BJ (cell line): ENCODE measurements around the gene NCOR2. TPM values are rescaled to one million over a fixed set of nuclear protein-coding genes. Genes with fewer than 3 reads are reported as not detected.

Experiments
- CTCF ChIA-PET: fragments of 350-600 bp; formaldehyde crosslinking; extraction: SDS; loops from one replicate; lab custom pipeline; 2021; ENCODE audit warnings: antibody characterized with exemption, inconsistent platforms; lab: Yijun Ruan, JAX
- POLR2A ChIA-PET: fragments of 300-600 bp; sonication (Branson Sonifier 250); formaldehyde crosslinking; extraction: SDS; loops from one replicate; lab custom pipeline; 2021; ENCODE audit warnings: antibody characterized with exemption; lab: Charles Lee
- DNase-seq: peaks from one replicate; pipeline ENCODE4 v3.0.0-alpha.2; 2011; ENCODE audit warnings: low read depth
- H3K27me3 ChIP-seq: 2 replicates; pipeline ENCODE4 v1.6.0; 2011; ENCODE audit warnings: low read length; ENCODE audit not compliant: control insufficient read depth, insufficient read depth
- H3K36me3 ChIP-seq: 2 replicates; pipeline ENCODE4 v1.5.1; 2011; ENCODE audit warnings: low read length; ENCODE audit not compliant: control insufficient read depth, insufficient read depth
- H3K4me3 ChIP-seq: 2 replicates; pipeline ENCODE4 v1.5.1; 2011; ENCODE audit warnings: low read depth, mild to moderate bottlenecking, control low read depth, low read length
- CTCF ChIP-seq: IDR thresholded peaks from 2 replicates; pipeline ENCODE4 v1.5.1; 2011; ENCODE audit warnings: low read depth, mild to moderate bottlenecking, control low read depth, inconsistent platforms, low read length, moderate library complexity; ENCODE audit not compliant: insufficient read depth
- polyA plus RNA-seq: library from polyadenylated mRNA; depleted of rRNA; stranded (reverse); fragments of >200 nt; gene quantifications from 2 replicates; pipeline ENCODE4 v1.2.3, GENCODE V29; 2011

NCOR2 gene
- polyA plus RNA-seq, 1 experiment, result 8.3 TPM

DNA sequence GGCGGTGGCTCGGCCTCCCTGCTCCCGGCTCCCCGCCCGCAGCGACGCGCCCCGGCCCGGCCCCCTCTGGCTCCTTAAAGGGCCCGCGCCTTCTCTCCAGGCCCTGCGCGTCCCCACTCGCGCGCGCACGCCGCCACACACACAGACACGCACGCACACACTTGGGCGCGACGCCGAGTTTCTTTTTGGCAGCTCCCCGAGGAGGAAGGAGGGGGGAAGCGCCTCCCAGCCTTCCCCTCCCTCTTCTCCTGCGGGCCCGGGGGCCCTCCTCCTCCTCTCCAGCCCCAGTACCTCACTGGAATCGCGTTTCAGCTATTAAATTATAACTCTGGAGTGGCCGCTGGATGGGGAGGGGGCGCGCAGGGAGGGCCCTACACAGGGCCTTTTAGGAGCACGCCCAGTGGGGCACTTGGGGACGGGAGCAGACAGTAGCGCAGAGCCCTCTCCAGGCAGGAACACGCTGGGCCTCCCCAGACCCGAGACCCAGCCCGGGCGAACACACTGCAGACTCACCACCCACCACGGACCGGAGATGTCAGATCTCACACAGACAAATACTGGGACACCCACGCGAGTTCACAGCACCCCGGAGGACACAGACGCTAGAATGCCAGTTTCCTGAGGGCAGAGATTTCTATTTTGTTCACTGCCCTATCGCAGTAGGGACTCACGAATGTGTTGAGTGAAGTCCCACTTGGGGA lies 411 bp upstream of the NCOR2 start:
- DNase-seq, result peak; percentile 67
- Histone ChIP-seq H3K36me3 (no peaks in the 10 kb centered on the region), H3K4me3 (peak overlapping the region; percentile 21), H3K27me3 (no peaks in the 10 kb centered on the region; the same call in 1 of the 2 replicates)
- ChIA-PET POLR2A (interaction anchor here (0.5 to 0.7 kb wide), 2 partner anchors 142 to 178 kb away, joined by 3 to 7 read pairs; no protein-coding TSS in a partner anchor), CTCF (interaction anchor here (0.6 to 1.8 kb wide), 9 partner anchors 44 to 204 kb away, joined by 3 to 8 read pairs (median 4); no protein-coding TSS in a partner anchor)
- no peak for TF ChIP-seq CTCF

DNA sequence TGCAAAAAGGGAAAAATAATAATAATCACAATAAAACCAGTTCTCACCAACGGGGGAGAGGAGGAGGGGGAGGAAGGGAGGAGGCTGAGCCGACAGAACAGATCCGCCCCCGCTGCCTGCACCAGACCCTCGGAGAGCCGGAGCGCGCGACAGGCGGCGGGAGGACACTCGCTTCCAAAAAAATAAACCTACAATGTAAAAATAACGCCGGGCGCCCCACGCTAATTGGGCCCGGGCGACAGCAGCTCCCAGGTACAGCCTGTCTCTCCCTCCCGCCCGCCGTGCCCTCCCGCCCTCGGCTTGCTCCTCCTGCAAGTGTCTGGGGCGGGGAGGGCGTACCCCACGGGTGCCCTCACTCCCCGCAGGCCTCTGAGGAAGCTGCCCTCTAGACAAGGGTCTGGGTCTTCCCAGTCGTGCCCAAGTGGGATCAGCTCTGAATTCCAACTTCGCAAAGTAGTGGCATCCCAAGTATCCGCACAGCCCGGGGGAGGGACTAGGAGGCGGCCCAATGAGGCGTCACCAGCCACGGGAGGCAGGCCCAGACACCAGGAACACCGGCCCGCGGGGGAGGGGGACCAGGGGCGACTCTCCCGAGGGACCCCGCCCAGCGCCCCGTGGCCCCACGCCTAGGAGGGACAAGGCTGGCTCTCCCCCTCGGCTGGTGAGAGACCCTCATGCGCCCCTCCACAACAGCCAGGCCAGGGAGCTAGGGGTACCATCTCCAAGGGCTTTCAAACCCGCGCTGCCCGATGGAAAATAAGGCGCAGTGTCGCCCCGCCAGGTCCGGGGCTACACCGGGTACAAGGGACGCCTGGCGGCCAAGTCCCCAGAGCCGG lies 1.0 kb downstream of the NCOR2 start:
- TF ChIP-seq CTCF, result no peak
- Histone ChIP-seq H3K36me3 (no peaks in the 10 kb centered on the region), H3K4me3 (peak overlapping the region; percentile 74), H3K27me3 (no peaks in the 10 kb centered on the region; the same call in 1 of the 2 replicates)
- CTCF ChIA-PET, result interaction anchor here (1.0 to 3.2 kb wide), 7 partner anchors 47 to 205 kb away, joined by 3 to 20 read pairs (median 3); no protein-coding TSS in a partner anchor
- POLR2A ChIA-PET, result interaction anchor here (0.6 to 0.7 kb wide), 2 partner anchors 43 to 122 kb away, joined by 3 to 10 read pairs; no protein-coding TSS in a partner anchor
- no peak for DNase-seq

DNA sequence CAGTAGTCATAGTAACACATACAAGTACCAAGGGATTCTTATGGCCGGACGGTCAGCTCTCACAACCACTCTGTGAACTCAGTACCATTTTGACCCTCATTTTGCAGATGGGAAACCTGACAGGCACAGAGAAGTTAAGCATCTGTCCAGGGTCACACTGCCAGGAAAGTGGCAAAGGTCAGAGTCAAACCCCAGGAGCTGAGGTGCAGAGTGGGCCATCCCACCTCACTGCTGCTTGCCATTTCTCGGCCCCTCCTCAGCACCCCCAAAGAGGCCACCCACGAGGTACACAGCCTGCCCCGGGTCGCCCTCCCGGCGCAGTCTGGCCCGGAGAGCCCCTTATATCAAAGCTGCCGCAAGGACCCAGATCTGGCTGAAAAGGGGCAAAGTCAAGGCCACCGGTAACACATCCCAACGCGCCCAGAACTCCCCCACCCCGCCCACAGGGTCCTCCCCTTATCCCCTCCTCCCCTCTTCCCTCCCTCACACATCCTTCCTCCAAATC lies 1.7 kb downstream of the NCOR2 start:
- TF ChIP-seq CTCF, result no peak
- H3K4me3 ChIP-seq, result peak overlapping the region; percentile 74
- H3K36me3 ChIP-seq, result no peaks in the 10 kb centered on the region
- CTCF ChIA-PET, result interaction anchor here (1.0 to 3.2 kb wide), 5 partner anchors 55 to 206 kb away, joined by 3 to 20 read pairs (median 3); no protein-coding TSS in a partner anchor
- no peaks in the 10 kb centered on the region; the same call in 1 of the 2 replicates for H3K27me3 ChIP-seq
- POLR2A ChIA-PET, result interaction anchor here (0.6 kb wide), 1 partner anchor 123 kb away, joined by 10 read pairs; no protein-coding TSS in a partner anchor
- no peak for DNase-seq

- no peak for TF ChIP-seq CTCF
- Histone ChIP-seq H3K4me3 (peak overlapping the region; percentile 74), H3K36me3 (no peaks in the 10 kb centered on the region), H3K27me3 (no peaks in the 10 kb centered on the region; the same call in 1 of the 2 replicates)
- no peak for DNase-seq
- CTCF ChIA-PET, result interaction anchor here (1.2 to 3.2 kb wide), 3 partner anchors 145 to 206 kb away, joined by 3 to 20 read pairs (median 7); no protein-coding TSS in a partner anchor
- POLR2A ChIA-PET, result interaction anchor here (0.6 kb wide), 1 partner anchor 203 kb away, joined by 3 read pairs; no protein-coding TSS in a partner anchor
Observed at GRCh38 chr12:124564971-124565491, 2.4 kb downstream of the NCOR2 start.
